A549 (cell line): ENCODE data around the gene SERPINA6.

ENCODE experiments used
- CTCF ChIP-seq: fragments of >200 bp; sonication (Bioruptor Twin); formaldehyde crosslinking; IDR thresholded peaks from 3 replicates; pipeline ENCODE4 v1.5.1; 2016
- MAX ChIP-seq: IDR thresholded peaks from 2 replicates; pipeline ENCODE4 v1.6.1; 2012
- REST ChIP-seq: fragments of 200-600 bp; sonication (generic); IDR thresholded peaks from 2 replicates; pipeline ENCODE4 v1.6.1; 2016; ENCODE audit warnings: antibody characterized with exemption, mild to moderate bottlenecking, moderate library complexity

- TF ChIP-seq CTCF (no peak), REST (no peak), MAX (no peak)
Measured at GRCh38 chr14:94330432-94330831, 7.3 kb upstream of the SERPINA6 start.
